Hepatocyte (in vitro differentiated cells): ENCODE measurements around the gene GRID2. TPM values are rescaled to one million over a fixed set of nuclear protein-coding genes. Genes with fewer than 3 reads are reported as not detected.
"Not testable (repeated sequence)": the region's sequence is repeated elsewhere in the genome, so short reads cannot be mapped to it uniquely, and the experiment has no call there.

Experiments used
- DNase-seq: peaks from one replicate; pipeline ENCODE4 v3.0.0-alpha.2; 2016; ENCODE audit warnings: low spot score
- H2AFZ ChIP-seq: fragments of 200-600 bp; sonication (generic); 2 replicates; pipeline ENCODE4 v1.6.0; 2016; ENCODE audit warnings: antibody characterized with exemption, mild to moderate bottlenecking
- H3K27ac ChIP-seq: fragments of 200-600 bp; sonication (generic); 2 replicates; pipeline ENCODE4 v1.5.1; 2016; ENCODE audit warnings: mild to moderate bottlenecking
- H3K27me3 ChIP-seq: fragments of 200-600 bp; sonication (generic); 2 replicates; pipeline ENCODE4 v1.6.1; 2016
- H3K36me3 ChIP-seq: fragments of 200-600 bp; sonication (generic); replicated peaks from 2 replicates; pipeline ENCODE4 v1.5.1; 2016; ENCODE audit warnings: low read depth; ENCODE audit not compliant: insufficient read depth
- H3K4me1 ChIP-seq: fragments of 200-600 bp; sonication (generic); 2 replicates; pipeline ENCODE4 v1.5.1; 2016; ENCODE audit warnings: mild to moderate bottlenecking, moderate library complexity; ENCODE audit not compliant: insufficient read depth
- H3K4me2 ChIP-seq: fragments of 200-600 bp; sonication (generic); 2 replicates; pipeline ENCODE4 v1.6.0; 2016
- H3K4me3 ChIP-seq: fragments of 200-600 bp; sonication (generic); 2 replicates; pipeline ENCODE4 v1.5.1; 2016; ENCODE audit warnings: mild to moderate bottlenecking
- H3K79me2 ChIP-seq: fragments of 200-600 bp; sonication (generic); 2 replicates; pipeline ENCODE4 v1.6.0; 2017; ENCODE audit warnings: mild to moderate bottlenecking
- H3K9me2 ChIP-seq: fragments of 200-600 bp; sonication (generic); replicated peaks from 2 replicates; pipeline ENCODE4 v1.6.0; 2017; ENCODE audit warnings: mild to moderate bottlenecking; ENCODE audit not compliant: insufficient read depth
- H3K9me3 ChIP-seq: fragments of 200-600 bp; sonication (generic); 2 replicates; pipeline ENCODE4 v1.5.1; 2016; ENCODE audit warnings: low read depth, mild to moderate bottlenecking
- H4K20me1 ChIP-seq: fragments of 200-600 bp; sonication (generic); 2 replicates; pipeline ENCODE4 v1.6.0; 2016; ENCODE audit warnings: mild to moderate bottlenecking; ENCODE audit not compliant: insufficient read depth, poor library complexity, severe bottlenecking
- EZH2 ChIP-seq: fragments of 200-600 bp; sonication (generic); IDR thresholded peaks from 2 replicates; pipeline ENCODE4 v1.6.1; 2016; ENCODE audit warnings: antibody characterized with exemption, mild to moderate bottlenecking, borderline replicate concordance
- EZH2phosphoT487 ChIP-seq: fragments of 200-600 bp; sonication (generic); IDR thresholded peaks from one replicate; pipeline ENCODE4 v1.6.1; 2018; ENCODE audit warnings: antibody characterized with exemption, mild to moderate bottlenecking, low read depth, moderate library complexity; ENCODE audit not compliant: unreplicated experiment, severe bottlenecking
- WGBS: methylation state at CpG from one replicate; pipeline ENCODE4 v1.1.6; 2016; ENCODE audit warnings: low lambda C conversion rate; ENCODE audit errors: missing lambda C conversion rate; 5-methylcytosine and 5-hydroxymethylcytosine counted together
- polyA plus RNA-seq: library from polyadenylated mRNA; unstranded; fragments of >200 nt; fragmentation: Nextera tagmentation; extraction: Ambion mirVana; gene quantifications from 2 replicates; pipeline ENCODE4 v1.2.1, GENCODE V29; 2016
- total RNA-seq: library from RNA; depleted of rRNA; stranded (reverse); fragments of >200 nt; gene quantifications from 2 replicates; pipeline ENCODE4 v1.2.3, GENCODE V29; 2014
- TF ChIP-seq, protein P1 (sequence below): fragments of 200-600 bp; sonication (generic); IDR thresholded peaks from 2 replicates; pipeline ENCODE4 v1.5.1; 2016; ENCODE audit warnings: antibody characterized with exemption, mild to moderate bottlenecking; ENCODE audit not compliant: poor library complexity

Gene GRID2
- total and polyA plus RNA-seq, 2 experiments from 2014 or later = 0.53 to 3.5 TPM

DNA sequence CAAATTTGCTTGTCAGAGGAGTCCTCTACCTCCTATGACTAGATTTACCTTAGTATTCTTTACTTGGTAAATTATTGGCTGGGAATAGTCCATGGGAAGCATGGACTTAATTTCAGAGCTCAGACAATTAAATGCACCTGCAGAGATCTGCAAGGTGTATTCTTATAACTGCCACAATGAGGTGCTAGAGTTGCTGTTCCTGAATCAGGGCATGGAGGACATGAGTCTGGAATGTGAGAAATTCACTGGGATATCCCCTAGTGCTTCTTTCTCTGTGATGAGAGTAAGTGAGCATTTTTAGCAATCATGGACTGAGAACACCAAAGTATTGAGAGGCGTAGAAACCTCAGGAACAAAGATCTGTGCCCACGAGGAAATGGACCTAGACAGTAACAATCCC is 32.9 kb upstream of the GRID2 start:
- H2AFZ ChIP-seq = no peak overlapping the region
- no peaks in the 10 kb centered on the region for H3K27me3 ChIP-seq
- DNase-seq = no peak
- no peak overlapping the region for H3K4me2 ChIP-seq
- no peak overlapping the region for H3K4me3 ChIP-seq
- no peaks in the 10 kb centered on the region for H3K4me1 ChIP-seq
- no peaks in the 10 kb centered on the region for H3K79me2 ChIP-seq
- no peak overlapping the region for H3K27ac ChIP-seq
- no peaks in the 10 kb centered on the region for H4K20me1 ChIP-seq
- 74% methylated on average over 2 of the region's 2 CpGs for WGBS
- TF ChIP-seq EZH2 = no peak
- TF ChIP-seq, protein P1, sequence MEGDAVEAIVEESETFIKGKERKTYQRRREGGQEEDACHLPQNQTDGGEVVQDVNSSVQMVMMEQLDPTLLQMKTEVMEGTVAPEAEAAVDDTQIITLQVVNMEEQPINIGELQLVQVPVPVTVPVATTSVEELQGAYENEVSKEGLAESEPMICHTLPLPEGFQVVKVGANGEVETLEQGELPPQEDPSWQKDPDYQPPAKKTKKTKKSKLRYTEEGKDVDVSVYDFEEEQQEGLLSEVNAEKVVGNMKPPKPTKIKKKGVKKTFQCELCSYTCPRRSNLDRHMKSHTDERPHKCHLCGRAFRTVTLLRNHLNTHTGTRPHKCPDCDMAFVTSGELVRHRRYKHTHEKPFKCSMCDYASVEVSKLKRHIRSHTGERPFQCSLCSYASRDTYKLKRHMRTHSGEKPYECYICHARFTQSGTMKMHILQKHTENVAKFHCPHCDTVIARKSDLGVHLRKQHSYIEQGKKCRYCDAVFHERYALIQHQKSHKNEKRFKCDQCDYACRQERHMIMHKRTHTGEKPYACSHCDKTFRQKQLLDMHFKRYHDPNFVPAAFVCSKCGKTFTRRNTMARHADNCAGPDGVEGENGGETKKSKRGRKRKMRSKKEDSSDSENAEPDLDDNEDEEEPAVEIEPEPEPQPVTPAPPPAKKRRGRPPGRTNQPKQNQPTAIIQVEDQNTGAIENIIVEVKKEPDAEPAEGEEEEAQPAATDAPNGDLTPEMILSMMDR = peak; percentile 5
- no peaks in the 10 kb centered on the region for H3K9me2 ChIP-seq
- H3K36me3 ChIP-seq = no peaks in the 10 kb centered on the region
- H3K9me3 ChIP-seq = no peaks in the 10 kb centered on the region

DNA sequence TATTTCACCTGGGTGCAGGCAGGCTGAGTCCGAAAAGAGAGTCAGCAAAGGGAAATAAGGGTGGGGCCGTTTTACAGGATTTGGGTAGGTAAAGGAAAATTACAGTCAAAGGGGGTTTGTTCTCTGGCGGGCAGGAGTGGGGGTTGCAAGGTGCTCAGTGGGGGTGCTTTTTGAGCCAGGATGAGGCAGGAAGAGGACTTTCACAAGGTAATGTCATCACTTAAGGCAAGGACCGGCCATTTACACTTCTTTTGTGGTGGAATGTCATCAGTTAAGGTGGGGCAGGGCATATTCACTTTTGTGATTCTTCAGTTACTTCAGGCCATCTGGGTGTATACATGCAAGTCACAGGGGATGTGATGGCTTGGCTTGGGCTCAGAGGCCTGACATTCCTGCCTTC is 32.2 kb upstream of the GRID2 start:
- not testable (repeated sequence) for H3K27me3 ChIP-seq, H3K4me2 ChIP-seq, H3K79me2 ChIP-seq, H3K9me2 ChIP-seq, DNase-seq, H3K36me3 ChIP-seq, H3K27ac ChIP-seq, H3K9me3 ChIP-seq, H3K4me3 ChIP-seq, H2AFZ ChIP-seq, H3K4me1 ChIP-seq, H4K20me1 ChIP-seq
- WGBS = 71% methylated on average over 4 of the region's 4 CpGs

DNA sequence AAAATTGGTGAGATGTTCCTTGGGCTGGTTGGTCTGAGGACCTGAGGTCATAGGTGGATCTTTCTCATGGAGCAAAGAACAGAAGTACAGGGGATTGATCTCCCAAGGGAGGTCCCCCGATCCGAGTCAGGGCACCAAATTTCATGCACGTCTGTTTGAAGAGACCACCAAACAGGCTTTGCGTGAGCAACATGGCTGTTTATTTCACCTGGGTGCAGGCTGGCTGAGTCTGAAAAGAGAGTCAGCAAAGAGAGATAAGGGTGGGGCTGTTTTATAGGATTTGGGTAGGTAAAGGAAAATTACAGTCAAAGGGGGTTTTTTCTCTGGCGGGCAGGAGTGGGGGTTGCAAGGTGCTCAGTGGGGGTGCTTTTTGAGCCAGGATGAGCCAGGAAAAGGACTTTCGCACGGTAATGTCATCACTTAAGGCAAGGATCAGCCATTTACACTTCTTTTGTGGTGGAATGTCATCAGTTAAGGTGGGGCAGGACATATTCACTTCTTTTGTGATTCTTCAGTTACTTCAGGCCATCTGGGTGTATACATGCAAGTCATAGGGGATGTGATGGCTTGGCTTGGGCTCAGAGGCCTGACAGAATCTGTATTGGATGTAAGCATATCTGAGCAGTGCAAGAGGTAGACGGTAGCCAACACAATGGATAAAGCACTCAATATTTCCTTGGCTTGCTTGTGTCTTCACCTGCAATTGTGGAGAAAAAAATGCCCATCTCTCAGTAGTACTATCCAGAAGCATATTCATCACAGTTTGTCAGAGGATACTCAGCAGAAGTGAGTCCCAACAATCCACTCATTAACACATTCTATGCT is 26.5 kb upstream of the GRID2 start:
- not testable (repeated sequence) for H4K20me1 ChIP-seq, H2AFZ ChIP-seq, H3K27me3 ChIP-seq, DNase-seq, H3K4me1 ChIP-seq, H3K9me3 ChIP-seq, H3K79me2 ChIP-seq, H3K9me2 ChIP-seq, H3K4me2 ChIP-seq, H3K36me3 ChIP-seq, H3K4me3 ChIP-seq, H3K27ac ChIP-seq
- WGBS = 51% methylated on average over 8 of the region's 8 CpGs

DNA sequence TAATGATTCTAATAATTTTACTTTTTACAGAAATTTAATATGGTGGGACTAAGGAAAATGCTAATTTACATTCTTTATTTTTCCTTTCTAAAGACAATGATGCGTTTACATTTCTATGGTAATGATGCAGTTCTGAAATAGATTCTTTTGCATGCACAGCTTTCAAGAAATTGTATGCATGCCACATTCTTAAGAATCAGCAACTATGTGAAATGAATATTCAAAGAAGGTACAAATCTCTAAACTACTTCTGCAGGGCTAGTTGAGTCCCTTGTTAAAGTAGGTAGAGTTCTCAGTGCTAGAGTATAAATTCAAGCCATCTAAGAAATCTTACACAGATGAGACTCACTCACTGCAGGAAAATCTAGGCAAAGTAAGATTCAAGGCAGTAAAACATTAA is 24.5 kb upstream of the GRID2 start:
- Histone ChIP-seq H3K9me2 (no peaks in the 10 kb centered on the region), H3K27me3 (no peaks in the 10 kb centered on the region), H3K4me1 (no peaks in the 10 kb centered on the region), H3K36me3 (no peaks in the 10 kb centered on the region), H4K20me1 (no peaks in the 10 kb centered on the region), H3K4me3 (no peak overlapping the region), H3K4me2 (no peak overlapping the region), H3K79me2 (no peaks in the 10 kb centered on the region), H3K27ac (no peak overlapping the region), H2AFZ (no peak overlapping the region), H3K9me3 (no peaks in the 10 kb centered on the region)
- TF ChIP-seq EZH2phosphoT487 (no peak), EZH2 (no peak)
- TF ChIP-seq, protein P1 = no peak
- DNase-seq = no peak
- 76% methylated on average over 1 of the region's 1 CpG for WGBS
